ENCODE data around the gene B4GALT4. TPM values are rescaled to one million over a fixed set of nuclear protein-coding genes. Genes with fewer than 3 reads are reported as not detected.
"Not testable (repeated sequence)": the region's sequence is repeated elsewhere in the genome, so short reads cannot be mapped to it uniquely, and the experiment has no call there.

B4GALT4 gene
- total RNA-seq, 2 experiments from 2014 or later: 16.1 to 16.5 TPM

GRCh38 chr3:119257111-119257510 lies 16.4 kb upstream of the B4GALT4 start:
- Mint-ChIP-seq H3K27ac (no peak overlapping the region), H3K9me3 (no peaks in the 10 kb centered on the region), H3K36me3 (ENCODE audit: low read depth) (no peaks in the 10 kb centered on the region), H3K27me3 (no peaks in the 10 kb centered on the region), H3K4me1 (peaks cover 3% of the 10 kb centered on the region), H3K4me3 (no peak overlapping the region)
- ChIA-PET CTCF (interaction anchor here (0.5 to 1.0 kb wide), 2 partner anchors 21 to 262 kb away, joined by 4 read pairs; no protein-coding TSS in a partner anchor), POLR2A (no interaction called here)
- no peak for DNase-seq

GRCh38 chr3:119255214-119255613 lies 14.5 kb upstream of the B4GALT4 start:
- DNase-seq: no peak
- CTCF ChIA-PET: no interaction called here
- POLR2A ChIA-PET: no interaction called here
- H3K27ac Mint-ChIP-seq: no peak overlapping the region
- H3K4me3 Mint-ChIP-seq: no peak overlapping the region
- no peaks in the 10 kb centered on the region for H3K9me3 Mint-ChIP-seq
- no peaks in the 10 kb centered on the region for H3K4me1 Mint-ChIP-seq
- no peaks in the 10 kb centered on the region for H3K36me3 Mint-ChIP-seq (ENCODE audit: low read depth)
- H3K27me3 Mint-ChIP-seq: peaks cover 6% of the 10 kb centered on the region

GRCh38 chr3:119245778-119246177 lies 5.1 kb upstream of the B4GALT4 start:
- H3K4me3 Mint-ChIP-seq: no peak overlapping the region
- peaks cover 7% of the 10 kb centered on the region for H3K27me3 Mint-ChIP-seq
- ChIA-PET CTCF (interaction anchor here (1.4 kb wide), 1 partner anchor 361 kb away, joined by 3 read pairs; no protein-coding TSS in a partner anchor), POLR2A (no interaction called here)
- peaks cover 5% of the 10 kb centered on the region for H3K36me3 Mint-ChIP-seq (ENCODE audit: low read depth)
- no peak for DNase-seq
- H3K27ac Mint-ChIP-seq: no peak overlapping the region
- peaks cover 13% of the 10 kb centered on the region for H3K9me3 Mint-ChIP-seq
- H3K4me1 Mint-ChIP-seq: peaks cover 7% of the 10 kb centered on the region

GRCh38 chr3:119243712-119244111 lies 3.0 kb upstream of the B4GALT4 start:
- peaks cover 5% of the 10 kb centered on the region for H3K36me3 Mint-ChIP-seq (ENCODE audit: low read depth)
- H3K27me3 Mint-ChIP-seq: peaks cover under 1% of the 10 kb centered on the region
- ChIA-PET CTCF (interaction anchor here (0.7 to 1.1 kb wide), 2 partner anchors 15 to 394 kb away, joined by 3 to 4 read pairs; no protein-coding TSS in a partner anchor), POLR2A (no interaction called here)
- no peak for DNase-seq
- H3K9me3 Mint-ChIP-seq: peaks cover 12% of the 10 kb centered on the region
- H3K4me1 Mint-ChIP-seq: peaks cover 17% of the 10 kb centered on the region
- H3K27ac Mint-ChIP-seq: no peak overlapping the region
- no peak overlapping the region for H3K4me3 Mint-ChIP-seq

GRCh38 chr3:119243058-119243529 lies 2.4 kb upstream of the B4GALT4 start:
- H3K27me3 Mint-ChIP-seq; POLR2A ChIA-PET; H3K4me3 Mint-ChIP-seq; H3K27ac Mint-ChIP-seq; H3K36me3 Mint-ChIP-seq (ENCODE audit: low read depth); H3K9me3 Mint-ChIP-seq; DNase-seq: not testable (repeated sequence)
- peaks cover 23% of the 10 kb centered on the region for H3K4me1 Mint-ChIP-seq
- CTCF ChIA-PET: interaction anchor here (0.7 to 1.1 kb wide), 2 partner anchors 16 to 394 kb away, joined by 3 to 4 read pairs; no protein-coding TSS in a partner anchor

- H3K4me3 Mint-ChIP-seq; DNase-seq; H3K9me3 Mint-ChIP-seq; POLR2A ChIA-PET; H3K27ac Mint-ChIP-seq; H3K27me3 Mint-ChIP-seq; H3K36me3 Mint-ChIP-seq (ENCODE audit: low read depth): not testable (repeated sequence)
- CTCF ChIA-PET: interaction anchor here (1.3 to 2.0 kb wide), 4 partner anchors 11 to 439 kb away, joined by 4 to 9 read pairs (median 7); partner anchors contain the start of gene IGSF11
- peaks cover 24% of the 10 kb centered on the region for H3K4me1 Mint-ChIP-seq
Measured at GRCh38 chr3:119242387-119243057, 1.8 kb upstream of the B4GALT4 start.

- ChIA-PET POLR2A (interaction anchor here (0.8 kb wide), 1 partner anchor 258 kb away, joined by 3 read pairs; the partner anchor contains the start of gene TIMMDC1), CTCF (interaction anchor here (0.6 to 2.0 kb wide), 11 partner anchors 9 to 437 kb away, joined by 3 to 9 read pairs (median 4); partner anchors contain the start of gene COX17)
- peaks cover 22% of the 10 kb centered on the region for H3K36me3 Mint-ChIP-seq (ENCODE audit: low read depth)
- H3K4me1 Mint-ChIP-seq: peaks cover 48% of the 10 kb centered on the region
- peak; percentile 33 for DNase-seq
- peak overlapping the region; percentile 95 for H3K27ac Mint-ChIP-seq
- no peaks in the 10 kb centered on the region for H3K9me3 Mint-ChIP-seq
- no peaks in the 10 kb centered on the region for H3K27me3 Mint-ChIP-seq
- peak overlapping the region; percentile 86 for H3K4me3 Mint-ChIP-seq
Measured at GRCh38 chr3:119240101-119240590, 532 bp downstream of the B4GALT4 start.

- Mint-ChIP-seq H3K4me3 (peak overlapping the region; percentile 86), H3K27me3 (no peaks in the 10 kb centered on the region), H3K4me1 (peaks cover 55% of the 10 kb centered on the region), H3K27ac (peak overlapping the region; percentile 95), H3K9me3 (no peaks in the 10 kb centered on the region), H3K36me3 (ENCODE audit: low read depth) (peaks cover 29% of the 10 kb centered on the region)
- ChIA-PET POLR2A (interaction anchor here (0.8 kb wide), 1 partner anchor 259 kb away, joined by 3 read pairs; the partner anchor contains the start of gene TIMMDC1), CTCF (interaction anchor here (0.7 to 1.8 kb wide), 4 partner anchors 20 to 436 kb away, joined by 3 to 4 read pairs (median 4); no protein-coding TSS in a partner anchor)
- no peak for DNase-seq
Measured at GRCh38 chr3:119239206-119239820, 1.4 kb downstream of the B4GALT4 start.

- H3K4me3 Mint-ChIP-seq: peak overlapping the region; percentile 61
- no peaks in the 10 kb centered on the region for H3K27me3 Mint-ChIP-seq
- peaks cover 35% of the 10 kb centered on the region for H3K36me3 Mint-ChIP-seq (ENCODE audit: low read depth)
- ChIA-PET POLR2A (no interaction called here), CTCF (no interaction called here)
- peak overlapping the region; percentile 6 for H3K27ac Mint-ChIP-seq
- H3K4me1 Mint-ChIP-seq: peaks cover 58% of the 10 kb centered on the region
- no peak for DNase-seq
- H3K9me3 Mint-ChIP-seq: no peaks in the 10 kb centered on the region
Measured at GRCh38 chr3:119238363-119238762, 2.3 kb downstream of the B4GALT4 start.

GRCh38 chr3:119237299-119237698 lies 3.4 kb downstream of the B4GALT4 start:
- peaks cover 42% of the 10 kb centered on the region for H3K36me3 Mint-ChIP-seq (ENCODE audit: low read depth)
- H3K4me3 Mint-ChIP-seq: no peak overlapping the region
- ChIA-PET POLR2A (no interaction called here), CTCF (interaction anchor here (1.0 kb wide), 1 partner anchor 20 kb away, joined by 4 read pairs; no protein-coding TSS in a partner anchor)
- H3K27ac Mint-ChIP-seq: no peak overlapping the region
- DNase-seq: no peak
- no peaks in the 10 kb centered on the region for H3K9me3 Mint-ChIP-seq
- peaks cover 63% of the 10 kb centered on the region for H3K4me1 Mint-ChIP-seq
- H3K27me3 Mint-ChIP-seq: no peaks in the 10 kb centered on the region

GRCh38 chr3:119236756-119237155 lies 3.9 kb downstream of the B4GALT4 start:
- Mint-ChIP-seq H3K27ac (no peak overlapping the region), H3K36me3 (ENCODE audit: low read depth) (peaks cover 46% of the 10 kb centered on the region), H3K9me3 (no peaks in the 10 kb centered on the region), H3K27me3 (no peaks in the 10 kb centered on the region), H3K4me3 (peak overlapping the region; percentile 22), H3K4me1 (peaks cover 66% of the 10 kb centered on the region)
- DNase-seq: peak; percentile 21
- ChIA-PET POLR2A (no interaction called here), CTCF (interaction anchor here (0.9 to 1.0 kb wide), 2 partner anchors 11 to 21 kb away, joined by 3 to 4 read pairs; no protein-coding TSS in a partner anchor)

GRCh38 chr3:119235151-119235550 lies 5.5 kb downstream of the B4GALT4 start:
- POLR2A ChIA-PET: interaction anchor here (0.5 kb wide), 1 partner anchor 270 kb away, joined by 5 read pairs; no protein-coding TSS in a partner anchor
- CTCF ChIA-PET: interaction anchor here (0.6 kb wide), 1 partner anchor 10 kb away, joined by 3 read pairs; no protein-coding TSS in a partner anchor
- Mint-ChIP-seq H3K9me3 (no peaks in the 10 kb centered on the region), H3K36me3 (ENCODE audit: low read depth) (peaks cover 59% of the 10 kb centered on the region), H3K4me1 (peaks cover 63% of the 10 kb centered on the region), H3K27ac (peak overlapping the region; percentile 48), H3K27me3 (no peaks in the 10 kb centered on the region), H3K4me3 (no peak overlapping the region)
- no peak for DNase-seq

All from activated CD4-positive, alpha-beta T cell treated with anti-CD3 and anti-CD28 coated beads, Interleukin-2, amount 10 ng/mL, durations not matched to agents 7 days and 5 days (primary cell).